ENCODE measurements around the gene CCDC201. TPM values are rescaled to one million over a fixed set of nuclear protein-coding genes. Genes with fewer than 3 reads are reported as not detected.

Gene CCDC201
- total RNA-seq, 2 donors from 2014 or later: not detected

- Mint-ChIP-seq H3K4me3 (no peak overlapping the region), H3K9me3 (peaks cover 27% of the 10 kb centered on the region), H3K4me1 (peaks cover 5% of the 10 kb centered on the region), H3K27me3 (ENCODE audit: insufficient read depth) (peaks cover 24% of the 10 kb centered on the region), H3K27ac (no peak overlapping the region), H3K36me3 (ENCODE audit: low read depth) (no peaks in the 10 kb centered on the region)
- no peak for DNase-seq
- TF ChIP-seq, protein P1, sequence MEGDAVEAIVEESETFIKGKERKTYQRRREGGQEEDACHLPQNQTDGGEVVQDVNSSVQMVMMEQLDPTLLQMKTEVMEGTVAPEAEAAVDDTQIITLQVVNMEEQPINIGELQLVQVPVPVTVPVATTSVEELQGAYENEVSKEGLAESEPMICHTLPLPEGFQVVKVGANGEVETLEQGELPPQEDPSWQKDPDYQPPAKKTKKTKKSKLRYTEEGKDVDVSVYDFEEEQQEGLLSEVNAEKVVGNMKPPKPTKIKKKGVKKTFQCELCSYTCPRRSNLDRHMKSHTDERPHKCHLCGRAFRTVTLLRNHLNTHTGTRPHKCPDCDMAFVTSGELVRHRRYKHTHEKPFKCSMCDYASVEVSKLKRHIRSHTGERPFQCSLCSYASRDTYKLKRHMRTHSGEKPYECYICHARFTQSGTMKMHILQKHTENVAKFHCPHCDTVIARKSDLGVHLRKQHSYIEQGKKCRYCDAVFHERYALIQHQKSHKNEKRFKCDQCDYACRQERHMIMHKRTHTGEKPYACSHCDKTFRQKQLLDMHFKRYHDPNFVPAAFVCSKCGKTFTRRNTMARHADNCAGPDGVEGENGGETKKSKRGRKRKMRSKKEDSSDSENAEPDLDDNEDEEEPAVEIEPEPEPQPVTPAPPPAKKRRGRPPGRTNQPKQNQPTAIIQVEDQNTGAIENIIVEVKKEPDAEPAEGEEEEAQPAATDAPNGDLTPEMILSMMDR (conservative IDR thresholded peaks at IDR 0.05): no peak
- Histone ChIP-seq H3K4me1 (ENCODE audit: control insufficient read depth, insufficient read depth, low read length) (no peaks in the 10 kb centered on the region), H3K4me3 (ENCODE audit: low read length) (no peak overlapping the region), H3K9me3 (ENCODE audit: control insufficient read depth, low read length) (peaks cover 7% of the 10 kb centered on the region), H3K27ac (ENCODE audit: low read depth, low read length) (no peak overlapping the region), H3K27me3 (ENCODE audit: control insufficient read depth, insufficient read depth, low read length, poor library complexity, severe bottlenecking) (peaks cover 2% of the 10 kb centered on the region), H3K9ac (ENCODE audit: extremely low read depth, low read length, poor library complexity, severe bottlenecking) (no peak overlapping the region), H3K36me3 (ENCODE audit: control insufficient read depth, insufficient read depth, low read length) (no peaks in the 10 kb centered on the region)
- 86 to 92% methylated on average over 9 to 12 of the region's 12 CpGs for WGBS, 2 experiments (ENCODE audit: insufficient coverage in 1 of 2, insufficient read length in 1 of 2)
Observed at GRCh38 chr7:45881759-45882464, 9.0 kb upstream of the CCDC201 start.

GRCh38 chr7:45881280-45881758 is 8.4 kb upstream of the CCDC201 start:
- no peak overlapping the region for H3K9ac ChIP-seq (ENCODE audit: extremely low read depth, low read length, poor library complexity, severe bottlenecking)
- no peak overlapping the region for H3K4me3 ChIP-seq (ENCODE audit: low read length)
- no peaks in the 10 kb centered on the region for H3K4me1 ChIP-seq (ENCODE audit: control insufficient read depth, insufficient read depth, low read length)
- WGBS, 2 experiments (ENCODE audit: insufficient coverage in 1 of 2, insufficient read length in 1 of 2): 90 to 94% methylated on average over 2 to 9 of the region's 9 CpGs
- no peaks in the 10 kb centered on the region for H3K27me3 ChIP-seq (ENCODE audit: control insufficient read depth, insufficient read depth, low read length, poor library complexity, severe bottlenecking)
- Mint-ChIP-seq H3K4me1 (peaks cover 5% of the 10 kb centered on the region), H3K9me3 (peaks cover 27% of the 10 kb centered on the region), H3K27me3 (ENCODE audit: insufficient read depth) (peaks cover 19% of the 10 kb centered on the region), H3K27ac (no peak overlapping the region), H3K4me3 (no peak overlapping the region), H3K36me3 (ENCODE audit: low read depth) (no peaks in the 10 kb centered on the region)
- no peaks in the 10 kb centered on the region for H3K36me3 ChIP-seq (ENCODE audit: control insufficient read depth, insufficient read depth, low read length)
- DNase-seq: no peak
- peaks cover 7% of the 10 kb centered on the region for H3K9me3 ChIP-seq (ENCODE audit: control insufficient read depth, low read length)
- TF ChIP-seq, protein P1 (conservative IDR thresholded peaks at IDR 0.05): no peak
- H3K27ac ChIP-seq (ENCODE audit: low read depth, low read length): no peak overlapping the region

DNA sequence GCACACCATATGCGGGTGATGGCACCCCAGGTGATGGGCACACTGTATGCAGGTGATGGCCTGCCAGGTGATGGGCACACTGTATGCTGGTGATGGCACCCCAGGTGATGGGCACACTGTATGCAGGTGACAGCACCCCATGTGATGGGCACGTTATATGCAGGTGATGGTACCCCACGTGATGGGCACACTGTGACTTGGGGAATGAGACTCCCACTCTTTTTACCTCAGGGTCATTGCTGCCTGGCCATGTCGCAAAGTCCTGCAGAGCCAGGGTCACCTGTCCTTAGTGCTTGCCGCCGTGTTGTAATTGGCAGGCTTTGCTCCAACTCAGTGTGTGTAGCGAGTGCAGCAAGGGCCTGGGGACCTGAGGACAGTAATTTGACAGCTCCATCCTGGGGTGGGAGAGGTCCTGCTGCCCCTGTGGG is 7.6 kb upstream of the CCDC201 start:
- H3K27ac ChIP-seq (ENCODE audit: low read depth, low read length): no peak overlapping the region
- TF ChIP-seq, protein P1 (conservative IDR thresholded peaks at IDR 0.05): no peak
- 94 to 98% methylated on average over 5 to 7 of the region's 7 CpGs for WGBS, 2 experiments (ENCODE audit: insufficient coverage in 1 of 2, insufficient read length in 1 of 2)
- no peak overlapping the region for H3K4me3 ChIP-seq (ENCODE audit: low read length)
- H3K4me1 ChIP-seq (ENCODE audit: control insufficient read depth, insufficient read depth, low read length): no peaks in the 10 kb centered on the region
- no peaks in the 10 kb centered on the region for H3K27me3 ChIP-seq (ENCODE audit: control insufficient read depth, insufficient read depth, low read length, poor library complexity, severe bottlenecking)
- peaks cover 5% of the 10 kb centered on the region for H3K4me1 Mint-ChIP-seq
- H3K9ac ChIP-seq (ENCODE audit: extremely low read depth, low read length, poor library complexity, severe bottlenecking): no peak overlapping the region
- no peaks in the 10 kb centered on the region for H3K36me3 Mint-ChIP-seq (ENCODE audit: low read depth)
- H3K9me3 Mint-ChIP-seq: peaks cover 27% of the 10 kb centered on the region
- H3K27ac Mint-ChIP-seq: no peak overlapping the region
- peaks cover 7% of the 10 kb centered on the region for H3K9me3 ChIP-seq (ENCODE audit: control insufficient read depth, low read length)
- DNase-seq: no peak
- peaks cover 12% of the 10 kb centered on the region for H3K27me3 Mint-ChIP-seq (ENCODE audit: insufficient read depth)
- no peaks in the 10 kb centered on the region for H3K36me3 ChIP-seq (ENCODE audit: control insufficient read depth, insufficient read depth, low read length)
- no peak overlapping the region for H3K4me3 Mint-ChIP-seq

Data from endodermal cell (in vitro differentiated cells).